HG03442 (cell line): ENCODE measurements around the gene ASCC3.
A peak's percentile ranks its signal among the peaks of the same experiment; 100 is the strongest.
"Not testable (repeated sequence)": the region's sequence is repeated elsewhere in the genome, so short reads cannot be mapped to it uniquely, and the experiment has no call there.

Source experiments
- ATAC-seq: cut with Tn5 transposase; IDR thresholded peaks from one replicate; pipeline ENCODE4 v1.9.1; 2021; ENCODE audit warnings: mild to moderate bottlenecking, moderate library complexity; ENCODE audit not compliant: unreplicated experiment

The ASCC3 gene

DNA sequence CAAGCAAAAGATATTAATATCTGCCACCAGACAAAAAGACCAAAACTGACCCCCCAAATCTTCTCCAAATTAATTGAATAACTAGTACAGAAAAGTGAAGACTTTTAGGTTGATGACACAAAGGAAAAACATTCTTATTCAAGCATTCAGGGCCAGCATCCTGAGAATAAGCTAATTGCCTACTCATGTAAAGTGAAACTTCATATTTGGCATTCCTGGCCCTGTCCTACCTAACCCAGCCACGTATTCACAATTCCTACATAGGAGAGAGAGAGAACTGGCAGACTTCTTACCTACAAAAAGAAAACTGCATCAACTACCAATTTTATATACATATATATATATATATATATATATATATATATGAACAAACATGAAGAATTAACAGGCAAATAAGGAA is 4.9 kb upstream of the ASCC3 start:
- ATAC-seq, result no peak

DNA sequence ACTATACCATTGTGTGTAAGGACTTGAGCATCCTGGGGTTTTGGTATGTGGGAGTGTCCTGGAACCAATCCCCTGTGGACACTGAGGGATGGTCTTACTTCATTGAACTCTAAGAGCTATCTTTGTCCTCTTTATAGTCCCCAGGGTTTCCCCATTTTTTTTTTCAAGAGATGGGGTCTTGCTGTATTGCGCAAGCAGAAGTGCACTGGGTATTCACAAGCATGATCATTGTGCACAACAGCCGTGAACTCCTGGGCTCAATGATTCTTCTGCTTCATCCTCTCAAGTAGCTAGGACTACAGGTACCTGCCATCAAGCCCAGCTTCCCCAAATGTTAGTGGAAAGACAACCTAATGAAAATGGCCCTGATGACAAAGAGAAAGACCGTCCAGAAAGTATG is 2.2 kb upstream of the ASCC3 start:
- no peak for ATAC-seq

DNA sequence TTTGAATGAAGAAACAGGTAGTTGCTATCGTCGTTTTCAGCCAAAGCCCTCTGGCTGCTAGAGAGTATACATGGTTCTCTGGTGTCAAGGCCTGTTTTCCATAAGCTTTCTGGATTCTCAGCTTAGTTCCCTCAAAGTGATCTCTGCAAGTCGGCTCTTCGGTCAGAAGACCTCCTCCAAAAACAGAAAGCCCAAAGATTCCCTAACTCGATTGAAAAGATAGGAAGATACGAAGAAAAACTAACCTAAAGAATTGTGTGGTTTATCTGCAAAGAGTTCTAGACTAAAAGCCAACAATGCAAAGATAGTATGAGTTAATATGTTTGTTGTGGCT is 545 bp upstream of the ASCC3 start:
- no peak for ATAC-seq

DNA sequence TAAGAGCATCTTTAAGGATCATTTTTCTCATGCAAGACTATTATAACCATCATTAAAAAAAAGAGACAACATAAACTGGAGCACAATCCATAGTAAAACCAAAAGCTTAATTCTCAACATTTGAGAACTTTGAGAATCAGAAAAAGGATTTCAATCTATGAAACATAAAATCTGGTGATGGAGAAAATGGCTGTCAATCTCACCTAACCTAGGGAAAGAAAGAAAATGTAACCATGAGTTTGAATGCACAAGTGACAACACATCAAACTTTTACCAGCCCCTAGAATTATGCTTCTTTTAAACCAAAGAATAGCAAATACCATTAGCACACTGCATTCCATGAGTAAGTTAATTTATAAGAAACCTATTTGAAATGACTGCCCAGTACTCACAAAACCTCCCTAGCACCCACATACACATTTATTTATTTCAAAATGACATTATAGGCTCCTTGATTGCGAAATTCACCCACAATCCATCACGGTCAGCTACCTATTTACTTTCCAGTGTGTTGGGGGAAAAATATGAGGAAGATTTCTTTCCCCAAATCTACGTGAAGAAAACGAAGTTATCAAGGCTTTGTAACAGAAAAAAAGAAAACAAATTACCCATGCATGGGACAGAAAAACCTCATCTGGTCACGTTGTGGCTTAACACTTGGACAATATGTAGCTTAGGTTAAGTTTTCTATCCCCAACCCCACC is 828 bp downstream of the ASCC3 start:
- no peak for ATAC-seq

DNA sequence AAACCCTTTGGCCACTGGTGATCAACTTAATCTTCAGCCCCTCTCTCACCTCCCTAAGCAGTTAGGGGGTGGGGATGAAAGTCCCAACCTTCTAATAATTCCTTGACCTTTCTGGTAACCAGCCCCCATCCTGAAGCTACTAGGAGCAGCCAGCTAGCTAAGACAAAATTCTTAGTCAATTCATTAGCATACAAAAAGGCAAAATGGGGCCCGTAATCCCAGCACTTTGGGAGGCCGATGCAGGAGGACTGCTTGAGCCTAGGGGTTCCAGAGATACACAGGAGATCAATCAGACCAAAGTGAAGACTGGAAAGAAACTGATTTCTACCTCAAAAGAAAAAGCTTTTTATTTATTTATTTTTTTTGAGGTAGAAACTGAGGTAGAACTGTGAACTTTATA is 1.8 kb downstream of the ASCC3 start:
- ATAC-seq, result no peak

DNA sequence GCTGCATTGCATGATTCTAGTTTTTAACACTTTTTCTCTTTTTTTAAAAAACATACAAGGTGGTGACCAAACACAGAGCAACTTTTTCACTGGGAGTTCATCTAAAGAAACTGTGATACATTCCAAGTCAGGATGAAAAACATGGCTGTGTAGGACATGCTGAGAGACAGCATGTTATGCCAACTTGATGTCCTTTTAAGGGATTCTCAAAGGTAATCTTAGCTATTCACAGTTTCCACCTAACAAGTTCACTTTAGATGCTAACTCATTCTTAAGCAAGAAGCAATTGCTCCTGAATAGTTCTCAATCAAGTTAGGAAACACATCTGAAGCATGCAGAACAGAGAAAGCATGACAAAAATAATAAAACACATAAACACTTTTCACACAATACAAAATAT is 3.3 kb downstream of the ASCC3 start:
- no peak for ATAC-seq

DNA sequence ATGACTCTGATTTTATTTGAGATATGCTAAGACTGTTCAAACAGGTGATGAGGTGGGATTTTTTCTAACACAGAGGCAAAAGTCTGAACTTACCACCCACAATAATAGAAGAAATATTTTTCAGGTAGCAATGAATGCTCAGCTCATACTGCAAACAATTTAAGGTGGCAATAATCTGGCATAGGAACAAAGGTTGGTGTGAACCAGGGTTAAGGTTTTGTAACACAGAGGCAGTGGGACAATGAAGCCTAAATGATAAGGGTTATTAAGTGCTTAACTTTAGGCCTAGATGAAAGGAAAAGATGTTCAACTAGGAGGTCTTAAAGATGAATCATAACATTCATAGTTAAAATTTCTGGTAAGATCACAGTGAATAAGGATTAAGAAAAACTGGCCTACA is 4.9 kb downstream of the ASCC3 start:
- ATAC-seq, result no peak

DNA sequence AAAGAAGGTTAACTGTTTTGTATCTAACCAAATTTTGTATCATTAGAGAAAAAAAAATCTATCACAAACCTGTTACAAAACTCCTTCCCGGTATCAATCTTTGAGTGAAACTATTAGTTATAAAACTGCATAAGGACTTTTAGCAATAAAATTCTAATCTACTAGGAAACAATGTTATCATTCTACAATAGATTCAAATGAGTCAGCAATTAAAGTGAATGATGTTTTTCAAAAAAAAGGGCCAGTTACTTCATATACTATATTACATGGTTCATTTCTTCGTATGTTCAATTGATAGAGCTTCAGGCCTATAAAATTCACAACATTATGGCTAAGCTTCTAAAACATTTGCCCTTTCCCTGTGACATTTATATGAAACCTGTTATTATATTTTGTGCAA is 15.6 kb downstream of the ASCC3 start:
- no peak for ATAC-seq

DNA sequence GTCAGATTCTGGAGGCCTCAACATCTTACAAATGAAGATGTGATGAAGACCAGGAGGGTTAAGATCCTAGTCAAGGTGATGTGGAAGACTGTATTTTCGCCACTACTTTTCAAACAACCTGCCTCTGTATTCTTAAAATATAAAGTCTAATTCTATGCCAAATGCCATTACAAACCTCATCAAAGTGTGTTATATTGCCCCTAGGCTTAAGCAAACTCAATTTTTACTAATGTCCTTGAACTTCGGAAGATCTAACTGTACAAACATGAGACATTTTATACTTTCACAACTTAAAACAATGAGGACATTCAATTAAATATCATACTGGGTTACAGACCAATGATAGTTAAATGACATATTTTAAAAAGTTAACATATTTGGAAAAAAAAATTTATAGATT is 19.1 kb downstream of the ASCC3 start:
- no peak for ATAC-seq

DNA sequence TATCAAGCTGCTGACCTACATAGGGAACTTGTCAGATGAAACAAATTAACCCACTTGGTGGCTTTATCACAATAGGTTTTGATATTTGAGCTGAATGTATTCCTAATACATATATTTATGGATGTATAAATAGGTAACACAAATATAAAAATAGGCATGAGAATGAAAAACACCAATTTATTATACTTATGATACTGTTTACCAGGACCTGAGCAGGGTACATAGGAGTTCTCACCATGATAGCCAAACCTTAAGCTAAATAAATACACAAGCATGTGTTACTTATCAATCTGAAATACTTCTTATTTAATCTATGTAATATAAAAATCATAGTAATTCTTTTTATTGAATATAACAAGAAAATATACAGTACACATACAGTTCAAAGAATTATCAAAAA is 25.0 kb downstream of the ASCC3 start:
- no peak for ATAC-seq

DNA sequence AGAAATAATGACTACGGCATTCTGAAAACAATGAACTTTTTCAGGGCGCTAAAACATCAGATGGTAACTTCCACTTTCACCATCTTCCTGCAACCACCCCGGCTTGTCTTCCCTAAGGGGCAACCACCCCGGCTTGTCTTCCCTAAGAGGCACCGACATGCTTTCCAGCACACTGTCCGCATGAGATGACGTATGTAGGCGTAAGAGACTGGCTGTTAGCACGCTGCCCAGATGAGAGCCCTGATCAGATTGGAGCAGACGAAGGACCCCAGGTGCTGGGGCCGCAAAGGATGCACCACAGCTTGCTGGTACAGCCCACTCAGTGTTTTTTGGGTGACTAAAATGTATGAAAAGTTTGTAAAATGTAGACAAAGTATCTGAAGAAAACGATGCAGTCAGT is 29.3 kb downstream of the ASCC3 start:
- no peak for ATAC-seq

DNA sequence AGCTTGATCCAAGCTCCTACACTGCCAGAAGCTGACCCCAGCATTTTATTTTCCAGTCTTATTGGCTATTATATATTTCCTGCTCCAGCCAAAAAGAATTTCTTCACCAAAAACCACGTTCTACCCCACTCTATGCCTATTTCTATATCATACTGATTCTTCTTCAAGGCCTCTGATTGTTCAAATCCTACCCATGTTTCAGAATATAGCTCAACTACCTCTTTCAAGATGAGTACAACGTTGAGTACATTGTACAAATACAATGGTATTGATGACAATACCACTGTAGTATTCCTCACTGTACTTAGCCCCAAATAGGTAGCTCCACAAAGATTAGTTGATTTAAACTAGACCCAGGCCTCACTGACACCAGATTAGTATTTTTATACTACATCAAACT is 31.0 kb downstream of the ASCC3 start:
- ATAC-seq, result no peak

DNA sequence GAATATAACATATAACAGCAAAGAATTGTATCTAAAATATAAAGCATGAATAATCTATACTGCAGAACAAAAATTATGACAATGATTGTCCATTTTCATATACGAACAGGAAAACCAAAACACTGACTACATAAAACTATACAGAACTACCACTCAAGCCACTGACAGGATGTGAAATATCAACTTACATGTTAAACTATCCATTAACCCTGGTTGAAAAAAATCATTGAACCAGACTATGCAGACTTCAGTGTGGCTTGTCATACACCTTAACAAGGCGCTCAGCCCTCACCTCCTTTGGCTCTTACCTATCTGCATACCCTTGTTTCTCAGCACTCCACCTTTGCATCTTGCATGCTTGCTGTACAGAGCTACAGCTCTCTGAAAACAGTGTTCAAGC is 34.9 kb downstream of the ASCC3 start:
- peak; percentile 35 for ATAC-seq

DNA sequence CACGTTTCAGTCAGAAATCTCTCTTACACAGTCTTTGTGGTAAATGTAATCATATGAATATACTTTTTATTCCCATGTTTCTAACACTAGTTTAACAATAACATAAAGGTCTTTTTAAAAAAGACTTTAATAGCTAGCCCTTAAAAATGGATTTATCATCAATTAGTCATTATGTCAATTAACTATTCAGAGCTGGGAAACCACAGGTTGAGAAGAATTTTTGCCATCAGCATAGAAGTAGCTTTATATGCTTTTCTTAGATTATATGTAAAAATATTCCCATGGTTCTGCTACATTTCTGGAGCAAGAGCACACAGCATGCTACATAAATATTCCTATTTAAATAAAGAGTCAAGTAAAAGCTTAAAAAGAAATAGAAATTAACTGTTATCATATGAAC is 35.5 kb downstream of the ASCC3 start:
- no peak for ATAC-seq

DNA sequence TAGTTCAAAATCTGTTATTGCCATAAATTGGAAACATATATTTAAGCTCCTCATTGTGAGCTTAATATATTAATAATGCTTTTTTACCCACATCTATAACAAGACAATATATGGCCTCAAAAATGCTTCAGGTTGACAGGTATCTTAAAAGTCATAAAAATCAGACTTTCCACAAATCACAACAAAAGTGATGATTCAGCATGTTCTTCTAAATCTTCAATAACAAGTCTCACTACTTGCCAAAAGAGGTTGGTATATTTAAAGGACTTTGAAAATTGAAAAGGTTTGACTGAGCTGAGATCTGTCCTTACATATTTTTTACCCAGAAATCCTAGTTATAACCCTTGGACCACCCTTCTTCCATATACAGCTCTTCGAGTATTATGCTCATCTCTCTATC is 41.7 kb downstream of the ASCC3 start:
- ATAC-seq, result no peak

DNA sequence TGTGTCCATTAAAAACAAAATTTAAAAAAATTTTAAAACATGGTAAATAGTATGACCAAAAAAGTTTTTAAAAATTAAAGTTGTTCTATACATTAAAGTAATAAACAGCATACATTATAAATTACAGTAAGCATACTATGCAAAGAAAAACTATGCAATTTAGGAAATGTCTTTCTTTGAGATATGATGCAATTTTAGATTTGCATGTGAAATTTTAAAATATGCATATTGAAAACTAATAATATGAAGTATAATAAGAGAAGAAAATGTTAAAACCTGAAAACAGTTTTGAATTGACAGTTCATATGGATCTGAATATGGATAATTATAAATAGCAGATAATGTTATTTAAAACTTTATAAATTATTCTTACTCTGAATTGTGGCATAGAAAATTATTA is 43.1 kb downstream of the ASCC3 start:
- ATAC-seq, result no peak

DNA sequence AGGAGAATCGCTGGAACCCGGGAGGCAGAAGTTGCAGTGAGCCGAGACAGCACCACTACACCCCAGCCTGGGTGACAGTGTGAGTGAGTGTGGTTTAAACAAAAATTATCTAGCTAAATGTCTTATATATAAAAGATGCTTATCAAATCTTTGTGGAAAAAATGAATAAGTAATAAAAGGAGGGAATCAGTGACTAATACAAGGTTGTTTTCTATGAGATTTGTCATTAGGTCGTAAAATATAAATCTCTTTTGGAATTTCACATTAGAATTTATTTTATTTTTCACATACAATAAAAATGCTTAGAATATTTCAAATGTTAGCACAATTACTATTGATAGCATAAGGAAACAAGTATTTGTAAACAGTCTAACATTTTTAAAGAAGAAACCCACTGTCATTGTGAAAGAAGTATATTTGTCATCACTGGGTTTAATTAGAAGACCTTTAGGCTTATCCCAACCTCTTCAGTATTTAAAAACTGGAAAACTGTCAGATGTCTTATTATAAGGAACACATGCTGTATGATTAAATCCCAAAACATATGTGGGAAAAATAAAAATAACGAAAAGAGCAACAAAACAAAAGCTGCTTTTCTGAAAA is 47.1 kb downstream of the ASCC3 start:
- ATAC-seq, result no peak

DNA sequence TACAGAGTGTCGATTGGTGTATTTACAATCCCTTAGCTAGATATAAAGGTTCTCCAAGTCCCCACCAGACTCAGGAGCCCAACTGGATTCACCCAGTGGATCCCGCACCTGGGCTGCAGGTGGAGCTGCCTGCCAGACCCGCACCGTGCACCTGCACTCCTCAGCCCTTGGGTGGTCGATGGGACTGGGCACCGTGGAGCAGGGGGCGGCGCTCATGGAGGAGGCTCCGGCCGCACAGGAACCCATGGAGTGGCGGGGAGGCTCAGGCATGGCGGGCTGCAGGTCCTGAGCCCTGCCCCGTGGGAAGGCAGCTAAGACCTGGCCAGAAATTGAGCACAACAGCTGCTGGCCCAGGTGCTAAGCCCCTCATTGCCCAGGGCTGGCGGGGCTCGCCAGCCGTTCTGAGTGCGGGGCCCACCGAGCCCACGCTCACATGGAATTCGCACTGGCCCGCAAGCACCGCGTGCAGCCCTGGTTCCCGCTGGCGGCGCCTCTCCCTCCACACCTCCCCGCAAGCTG is 52.0 kb downstream of the ASCC3 start:
- ATAC-seq, result not testable (repeated sequence)

DNA sequence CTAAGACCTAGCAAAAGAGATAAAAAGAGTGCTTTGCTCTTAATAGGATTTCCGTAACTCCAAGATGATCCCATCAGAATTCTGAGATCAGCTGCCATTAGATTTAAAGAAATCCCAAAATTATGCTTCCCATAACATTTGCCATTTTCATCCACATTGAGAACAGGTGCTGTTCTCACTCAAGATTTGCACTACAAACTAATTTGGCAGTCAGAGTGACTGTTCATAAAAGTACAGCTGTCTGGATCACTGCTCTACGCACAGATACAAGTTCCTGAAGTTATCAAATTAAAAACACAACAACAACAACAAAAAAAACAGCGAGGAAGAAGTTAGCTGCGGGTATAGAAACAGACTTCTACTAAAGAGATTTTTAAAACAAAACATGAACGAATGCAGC is 58.1 kb downstream of the ASCC3 start:
- no peak for ATAC-seq

DNA sequence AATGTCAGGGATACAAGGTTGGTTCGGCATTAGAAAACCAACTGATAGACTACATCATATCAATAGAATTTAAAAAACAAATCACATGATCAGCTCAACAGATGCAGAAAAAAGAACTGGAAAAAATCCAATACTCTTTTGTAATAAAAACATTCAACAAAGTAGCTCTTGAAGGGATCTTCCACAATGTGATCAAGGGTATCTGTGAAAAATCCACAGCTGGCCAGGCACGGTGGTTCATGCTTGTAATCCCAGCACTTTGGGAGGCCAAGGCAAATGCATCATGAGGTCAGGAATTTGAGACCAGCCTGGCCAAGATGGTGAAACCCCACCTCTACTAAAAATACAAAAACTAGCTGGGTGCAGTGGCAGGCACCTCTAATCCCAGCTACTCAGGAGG is 63.1 kb downstream of the ASCC3 start:
- no peak for ATAC-seq

DNA sequence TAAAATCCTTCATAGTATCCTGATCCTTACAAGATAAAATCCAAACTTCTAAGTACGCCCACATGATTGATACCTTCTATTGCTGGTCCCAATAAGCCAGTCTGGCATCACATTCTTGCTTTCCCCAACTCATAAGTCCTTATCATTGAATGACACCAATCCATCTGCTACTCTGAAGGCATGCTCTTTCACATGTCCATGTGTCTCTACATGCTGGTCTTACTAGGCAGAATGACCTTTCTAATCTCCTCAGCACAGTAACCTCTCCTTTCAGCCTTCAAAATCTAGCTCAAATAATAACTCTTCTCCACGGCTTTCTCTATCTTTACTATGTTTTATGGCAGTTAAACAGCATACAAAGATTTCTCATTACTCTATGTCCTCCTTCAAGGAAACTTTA is 71.1 kb downstream of the ASCC3 start:
- no peak for ATAC-seq

DNA sequence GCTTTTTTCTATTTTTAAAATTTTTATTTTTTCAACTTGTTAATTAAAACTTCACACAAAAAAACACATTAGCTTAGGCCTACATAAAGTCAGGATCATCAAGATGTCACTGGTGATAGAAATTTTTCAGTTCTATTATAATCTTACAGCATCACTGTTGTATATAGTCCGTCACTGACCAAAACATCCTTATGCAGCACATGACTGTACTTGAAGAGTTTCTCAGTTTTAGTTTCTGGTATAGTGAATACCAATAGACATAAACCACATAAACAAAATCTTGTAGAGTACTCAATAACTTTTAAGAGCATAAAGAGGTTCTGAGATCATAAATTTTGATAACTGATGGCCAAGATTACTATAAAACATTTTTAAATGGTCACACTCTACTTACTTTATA is 71.8 kb downstream of the ASCC3 start:
- peak; percentile 65 for ATAC-seq
